ENCODE measurements around the gene PSMB10.

The PSMB10 gene

DNA sequence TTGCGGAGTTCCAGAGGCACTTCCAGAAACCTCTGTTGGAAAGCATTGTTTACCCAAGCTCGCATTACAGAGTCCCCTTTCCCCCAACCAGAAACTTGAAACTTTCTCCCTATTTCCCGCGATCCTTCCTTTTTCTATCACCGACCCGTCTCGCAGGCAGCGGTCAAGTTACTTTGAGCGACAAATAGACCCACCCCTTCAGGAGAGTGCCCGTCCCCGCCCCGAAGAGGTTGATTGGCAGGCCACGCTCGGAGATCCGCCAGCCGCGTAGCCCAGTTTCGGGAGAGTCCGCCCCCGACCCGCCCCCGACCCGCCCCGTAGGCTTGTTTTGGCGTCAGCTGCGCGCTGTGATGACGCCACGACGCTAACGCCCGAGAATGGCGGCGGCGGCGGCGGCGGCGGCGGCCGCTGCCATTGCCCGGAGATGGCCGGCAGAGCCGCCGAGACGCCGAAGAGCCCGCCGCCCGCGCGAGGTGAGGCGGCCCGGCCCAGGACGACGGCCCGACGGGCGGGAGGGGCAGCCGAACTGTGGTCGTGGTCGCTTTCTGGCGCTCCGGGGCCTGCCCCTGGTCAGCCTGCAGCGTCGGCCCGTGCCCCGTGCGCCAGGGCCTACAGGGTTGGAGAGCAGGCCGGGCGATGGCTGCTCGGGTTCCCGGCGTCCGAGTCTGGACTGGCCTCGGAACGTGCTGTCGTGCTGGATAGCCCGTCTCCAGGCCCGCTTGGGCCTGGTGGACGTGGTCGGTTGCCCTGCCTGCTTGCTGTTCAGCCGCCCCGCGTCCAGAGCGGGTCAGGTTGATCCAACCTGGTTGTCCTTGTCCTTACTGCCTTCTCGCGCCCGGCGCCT is 43.5 kb downstream of the PSMB10 start, which contains the start of gene PSKH1:
PSKH1 (plus strand) TSS at position 356 of the 844 bp plus-strand sequence. CDS start 15,496 bp downstream, outside the sequence.
- H3K4me3 ChIP-seq (ENCODE audit: low read depth, low read length), result peak within 1 kb of the TSS; percentile 94
- TF ChIP-seq, protein P1, sequence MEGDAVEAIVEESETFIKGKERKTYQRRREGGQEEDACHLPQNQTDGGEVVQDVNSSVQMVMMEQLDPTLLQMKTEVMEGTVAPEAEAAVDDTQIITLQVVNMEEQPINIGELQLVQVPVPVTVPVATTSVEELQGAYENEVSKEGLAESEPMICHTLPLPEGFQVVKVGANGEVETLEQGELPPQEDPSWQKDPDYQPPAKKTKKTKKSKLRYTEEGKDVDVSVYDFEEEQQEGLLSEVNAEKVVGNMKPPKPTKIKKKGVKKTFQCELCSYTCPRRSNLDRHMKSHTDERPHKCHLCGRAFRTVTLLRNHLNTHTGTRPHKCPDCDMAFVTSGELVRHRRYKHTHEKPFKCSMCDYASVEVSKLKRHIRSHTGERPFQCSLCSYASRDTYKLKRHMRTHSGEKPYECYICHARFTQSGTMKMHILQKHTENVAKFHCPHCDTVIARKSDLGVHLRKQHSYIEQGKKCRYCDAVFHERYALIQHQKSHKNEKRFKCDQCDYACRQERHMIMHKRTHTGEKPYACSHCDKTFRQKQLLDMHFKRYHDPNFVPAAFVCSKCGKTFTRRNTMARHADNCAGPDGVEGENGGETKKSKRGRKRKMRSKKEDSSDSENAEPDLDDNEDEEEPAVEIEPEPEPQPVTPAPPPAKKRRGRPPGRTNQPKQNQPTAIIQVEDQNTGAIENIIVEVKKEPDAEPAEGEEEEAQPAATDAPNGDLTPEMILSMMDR (IDR thresholded peaks at IDR 0.05; ENCODE audit: low read depth, low read length), result no peak

DNA sequence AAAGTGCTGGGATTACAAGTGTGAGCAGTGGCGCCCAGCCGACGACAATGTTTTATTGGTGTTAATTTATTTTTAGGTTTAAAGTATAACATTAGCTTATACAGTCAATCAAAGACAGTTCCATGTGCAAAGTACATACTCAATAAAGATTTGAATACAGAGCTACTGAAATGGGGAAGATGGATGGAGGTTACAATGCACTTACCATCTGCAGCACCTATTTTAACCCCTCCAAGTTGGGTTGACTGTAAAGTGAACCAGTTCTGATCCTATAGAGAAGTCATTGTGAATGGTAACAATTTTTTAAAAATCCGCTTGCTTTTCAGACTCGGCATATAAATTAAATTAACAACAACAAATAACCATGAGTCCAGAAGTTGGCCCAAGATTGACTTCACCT is 44.3 kb downstream of the PSMB10 start:
- H3K4me3 ChIP-seq (ENCODE audit: low read depth, low read length), result peak overlapping the region; percentile 94
- TF ChIP-seq, protein P1 (IDR thresholded peaks at IDR 0.05; ENCODE audit: low read depth, low read length), result no peak

DNA sequence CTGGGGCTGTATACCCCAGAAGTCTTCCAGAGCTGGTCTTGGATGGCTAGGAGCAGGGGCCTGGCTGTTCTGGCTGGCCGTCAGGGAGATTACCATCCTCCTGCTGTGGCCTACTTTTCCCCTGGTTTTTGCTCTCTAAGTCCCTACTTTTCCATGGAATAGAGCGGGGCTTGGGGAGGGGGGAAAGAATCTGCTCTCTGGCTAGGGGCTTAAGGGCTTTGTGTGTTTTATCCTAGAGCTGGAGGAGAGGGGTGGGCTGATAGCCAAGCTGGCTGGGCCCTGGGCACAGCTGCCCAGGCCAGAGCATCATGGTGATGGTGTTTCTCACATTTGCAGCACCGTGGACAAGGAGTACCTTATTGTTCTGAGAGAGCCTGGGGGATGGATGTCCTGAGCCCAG is 48.3 kb downstream of the PSMB10 start:
- no peak overlapping the region for H3K4me3 ChIP-seq (ENCODE audit: low read depth, low read length)
- TF ChIP-seq, protein P1 (IDR thresholded peaks at IDR 0.05; ENCODE audit: low read depth, low read length), result no peak

DNA sequence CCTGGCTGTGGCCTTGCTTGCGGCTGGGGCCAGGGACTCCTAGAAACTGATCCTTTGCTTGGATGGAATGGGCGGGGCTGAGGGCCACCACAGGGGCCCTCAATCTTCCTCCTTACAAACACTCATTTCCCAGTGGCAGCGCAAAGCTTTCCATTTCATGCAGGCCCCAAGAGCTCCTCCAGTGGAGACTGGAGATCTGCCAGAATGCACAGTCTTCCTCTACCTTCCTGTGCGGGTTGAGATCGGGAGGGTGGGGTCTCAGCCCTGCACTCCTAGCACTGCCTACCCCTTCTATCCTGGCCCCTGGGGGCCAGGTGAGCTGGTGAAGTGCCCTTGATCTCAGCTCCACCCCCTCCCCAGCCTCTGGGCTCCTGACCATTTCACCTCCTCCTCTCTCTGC is 50.3 kb downstream of the PSMB10 start:
- TF ChIP-seq, protein P1 (IDR thresholded peaks at IDR 0.05; ENCODE audit: low read depth, low read length), result no peak

DNA sequence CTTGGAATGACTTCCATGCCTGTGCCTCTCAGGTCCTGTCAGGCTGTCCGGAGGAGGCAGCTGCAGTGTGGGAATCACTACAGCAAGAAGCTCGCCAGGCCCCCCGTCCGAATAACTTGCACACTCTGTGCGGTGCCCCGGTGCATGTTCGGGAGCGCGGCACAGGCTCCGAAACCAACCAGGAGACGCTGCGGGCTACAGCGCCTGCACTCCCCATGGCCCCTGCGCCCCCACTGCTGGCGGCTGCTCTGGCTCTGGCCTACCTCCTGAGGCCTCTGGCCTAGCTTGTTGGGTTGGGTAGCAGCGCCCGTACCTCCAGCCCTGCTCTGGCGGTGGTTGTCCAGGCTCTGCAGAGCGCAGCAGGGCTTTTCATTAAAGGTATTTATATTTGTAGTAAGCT is 50.7 kb downstream of the PSMB10 start:
- H3K4me3 ChIP-seq (ENCODE audit: low read depth, low read length), result no peak overlapping the region
- TF ChIP-seq, protein P1 (IDR thresholded peaks at IDR 0.05; ENCODE audit: low read depth, low read length), result no peak

More for the DNA sequence above, 50.3 kb downstream of the PSMB10 start:
- H3K4me3 ChIP-seq (ENCODE audit: low read depth, low read length), result no peak overlapping the region

DNA sequence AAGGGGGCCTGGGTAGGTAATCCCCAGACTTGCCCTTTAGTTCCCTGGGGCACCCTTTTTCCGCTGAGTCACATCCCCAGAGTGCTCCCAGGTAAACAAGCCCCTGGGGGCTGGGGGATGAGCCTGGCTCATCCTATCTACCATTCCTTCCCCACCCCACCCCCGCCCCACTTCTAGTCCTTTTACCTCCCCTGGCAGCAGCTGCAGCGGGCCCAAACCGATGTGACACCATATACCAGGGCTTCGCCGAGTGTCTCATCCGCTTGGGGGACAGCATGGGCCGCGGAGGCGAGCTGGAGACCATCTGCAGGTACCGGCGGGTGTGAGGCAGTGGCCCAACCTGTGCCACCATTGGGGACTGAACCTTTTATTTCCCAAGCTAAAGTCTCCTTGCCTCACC is 51.1 kb downstream of the PSMB10 start:
- TF ChIP-seq, protein P1 (IDR thresholded peaks at IDR 0.05; ENCODE audit: low read depth, low read length), result no peak
- H3K4me3 ChIP-seq (ENCODE audit: low read depth, low read length), result no peak overlapping the region

DNA sequence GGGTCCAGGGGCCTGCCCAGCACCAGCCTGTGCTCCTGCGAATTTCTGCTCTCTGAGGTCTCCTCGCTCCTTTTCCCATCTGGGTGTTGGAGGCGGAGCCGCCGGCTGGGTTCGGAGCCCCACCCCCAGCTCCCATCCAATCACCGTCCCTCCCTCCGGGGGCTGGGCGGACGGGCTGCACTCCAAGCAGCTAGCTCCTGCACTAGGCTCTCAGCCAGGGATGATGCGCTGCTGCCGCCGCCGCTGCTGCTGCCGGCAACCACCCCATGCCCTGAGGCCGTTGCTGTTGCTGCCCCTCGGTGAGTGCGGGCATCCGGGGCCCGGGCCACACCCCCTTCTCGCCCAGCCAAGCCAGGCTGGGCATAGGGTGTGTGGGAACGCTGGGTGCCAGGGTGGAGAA is 52.0 kb downstream of the PSMB10 start, which contains the start of gene NRN1L:
NRN1L (plus strand) TSS at position 202 of the 400 bp plus-strand sequence; CDS start at position 221, 19 bp downstream.
- no peak within 1 kb of the TSS for H3K4me3 ChIP-seq (ENCODE audit: low read depth, low read length)
- TF ChIP-seq, protein P1 (IDR thresholded peaks at IDR 0.05; ENCODE audit: low read depth, low read length), result no peak
